ENCODE measurements around the gene NELL1.

DNA sequence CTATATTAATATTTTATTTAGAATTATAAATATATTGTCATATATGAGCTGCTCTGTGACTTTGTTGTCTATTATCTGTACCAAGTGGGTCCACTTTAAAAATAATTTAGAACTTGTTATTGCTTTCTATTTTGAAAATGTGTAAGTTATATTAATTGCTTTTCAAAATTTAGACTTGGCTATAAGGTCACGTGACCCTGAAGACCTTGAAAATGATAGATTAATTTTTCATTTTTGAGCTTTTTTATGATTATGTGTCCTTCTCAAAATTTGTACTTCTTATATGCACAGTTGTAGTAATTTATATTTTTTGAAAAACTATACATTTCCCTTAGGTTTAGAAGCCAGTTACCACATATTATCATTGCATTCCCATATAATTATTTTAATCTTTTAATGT, 826.5 kb downstream of the NELL1 start:
- TF ChIP-seq, protein P1, sequence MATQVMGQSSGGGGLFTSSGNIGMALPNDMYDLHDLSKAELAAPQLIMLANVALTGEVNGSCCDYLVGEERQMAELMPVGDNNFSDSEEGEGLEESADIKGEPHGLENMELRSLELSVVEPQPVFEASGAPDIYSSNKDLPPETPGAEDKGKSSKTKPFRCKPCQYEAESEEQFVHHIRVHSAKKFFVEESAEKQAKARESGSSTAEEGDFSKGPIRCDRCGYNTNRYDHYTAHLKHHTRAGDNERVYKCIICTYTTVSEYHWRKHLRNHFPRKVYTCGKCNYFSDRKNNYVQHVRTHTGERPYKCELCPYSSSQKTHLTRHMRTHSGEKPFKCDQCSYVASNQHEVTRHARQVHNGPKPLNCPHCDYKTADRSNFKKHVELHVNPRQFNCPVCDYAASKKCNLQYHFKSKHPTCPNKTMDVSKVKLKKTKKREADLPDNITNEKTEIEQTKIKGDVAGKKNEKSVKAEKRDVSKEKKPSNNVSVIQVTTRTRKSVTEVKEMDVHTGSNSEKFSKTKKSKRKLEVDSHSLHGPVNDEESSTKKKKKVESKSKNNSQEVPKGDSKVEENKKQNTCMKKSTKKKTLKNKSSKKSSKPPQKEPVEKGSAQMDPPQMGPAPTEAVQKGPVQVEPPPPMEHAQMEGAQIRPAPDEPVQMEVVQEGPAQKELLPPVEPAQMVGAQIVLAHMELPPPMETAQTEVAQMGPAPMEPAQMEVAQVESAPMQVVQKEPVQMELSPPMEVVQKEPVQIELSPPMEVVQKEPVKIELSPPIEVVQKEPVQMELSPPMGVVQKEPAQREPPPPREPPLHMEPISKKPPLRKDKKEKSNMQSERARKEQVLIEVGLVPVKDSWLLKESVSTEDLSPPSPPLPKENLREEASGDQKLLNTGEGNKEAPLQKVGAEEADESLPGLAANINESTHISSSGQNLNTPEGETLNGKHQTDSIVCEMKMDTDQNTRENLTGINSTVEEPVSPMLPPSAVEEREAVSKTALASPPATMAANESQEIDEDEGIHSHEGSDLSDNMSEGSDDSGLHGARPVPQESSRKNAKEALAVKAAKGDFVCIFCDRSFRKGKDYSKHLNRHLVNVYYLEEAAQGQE (IDR thresholded peaks at IDR 0.05; ENCODE audit: insufficient read depth in 1 of 2, low read depth in 2 of 2, low read length in 2 of 2), result no peak
- TF ChIP-seq TAF1 (IDR thresholded peaks at IDR 0.05; ENCODE audit: borderline replicate concordance, insufficient read depth, low read length) (no peak), POLR2AphosphoS5 (IDR thresholded peaks at IDR 0.05; ENCODE audit: low read depth, low read length) (no peak), SIN3A (IDR thresholded peaks at IDR 0.05; ENCODE audit: borderline replicate concordance, insufficient read depth, low read length) (no peak), FOXP2 (optimal IDR thresholded peaks at IDR 0.05; ENCODE audit: borderline replicate concordance, extremely low read depth, extremely low read length, insufficient read depth) (no peak)
